ENCODE results near the gene RUNDC1. TPM values are rescaled to one million over a fixed set of nuclear protein-coding genes. Genes with fewer than 3 reads are reported as not detected.
A peak's percentile ranks its signal among the peaks of the same experiment; 100 is the strongest.

Gene RUNDC1
- total and polyA plus RNA-seq, 9 donors: 6.1 to 19.4 (median 12.1) TPM

DNA sequence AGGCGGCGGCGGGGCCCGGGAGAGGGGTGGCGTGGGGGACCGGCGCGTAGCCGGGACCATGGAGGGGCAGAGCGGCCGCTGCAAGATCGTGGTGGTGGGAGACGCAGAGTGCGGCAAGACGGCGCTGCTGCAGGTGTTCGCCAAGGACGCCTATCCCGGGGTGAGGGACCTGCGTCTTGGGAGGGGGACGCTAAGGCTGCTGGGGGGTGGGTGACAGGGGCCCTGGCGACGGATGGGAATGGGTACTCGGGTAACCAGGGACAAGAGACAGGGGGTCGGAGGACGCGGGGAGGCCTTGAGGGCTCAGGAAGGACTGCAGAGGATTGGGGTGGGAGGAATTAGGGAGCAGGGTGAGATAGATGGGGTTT is 44.9 kb downstream of the RUNDC1 start:
- H3K27ac ChIP-seq: peak overlapping the region; percentile 34 to 42
- no peak for DNase-seq
- WGBS, 3 donors: 3 to 10% (median 6%) methylated on average over 20 to 27 of the region's 27 CpGs
- H3K4me1 ChIP-seq (ENCODE audit: insufficient read depth): peaks cover 3% of the 10 kb centered on the region
- TF ChIP-seq, protein P1, sequence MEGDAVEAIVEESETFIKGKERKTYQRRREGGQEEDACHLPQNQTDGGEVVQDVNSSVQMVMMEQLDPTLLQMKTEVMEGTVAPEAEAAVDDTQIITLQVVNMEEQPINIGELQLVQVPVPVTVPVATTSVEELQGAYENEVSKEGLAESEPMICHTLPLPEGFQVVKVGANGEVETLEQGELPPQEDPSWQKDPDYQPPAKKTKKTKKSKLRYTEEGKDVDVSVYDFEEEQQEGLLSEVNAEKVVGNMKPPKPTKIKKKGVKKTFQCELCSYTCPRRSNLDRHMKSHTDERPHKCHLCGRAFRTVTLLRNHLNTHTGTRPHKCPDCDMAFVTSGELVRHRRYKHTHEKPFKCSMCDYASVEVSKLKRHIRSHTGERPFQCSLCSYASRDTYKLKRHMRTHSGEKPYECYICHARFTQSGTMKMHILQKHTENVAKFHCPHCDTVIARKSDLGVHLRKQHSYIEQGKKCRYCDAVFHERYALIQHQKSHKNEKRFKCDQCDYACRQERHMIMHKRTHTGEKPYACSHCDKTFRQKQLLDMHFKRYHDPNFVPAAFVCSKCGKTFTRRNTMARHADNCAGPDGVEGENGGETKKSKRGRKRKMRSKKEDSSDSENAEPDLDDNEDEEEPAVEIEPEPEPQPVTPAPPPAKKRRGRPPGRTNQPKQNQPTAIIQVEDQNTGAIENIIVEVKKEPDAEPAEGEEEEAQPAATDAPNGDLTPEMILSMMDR (IDR thresholded peaks at IDR 0.05): no peak
- TF ChIP-seq EP300 (IDR thresholded peaks at IDR 0.05): no peak
- no peak for TF ChIP-seq POLR2A (IDR thresholded peaks at IDR 0.05)
- no peaks in the 10 kb centered on the region for H3K27me3 ChIP-seq
- intact Hi-C loops (cut with DNase I): loop anchor here in 2 of 4 donors (5.0 to 10.0 kb wide), 3 partner anchors 102 to 290 kb away; partner anchors contain the start of genes BRCA1 (in 1 of the 2) and TMEM106A (in 1 of the 2)
- H3K4me3 ChIP-seq: peak overlapping the region; percentile 56
- H3K9me3 ChIP-seq: no peaks in the 10 kb centered on the region
- H3K36me3 ChIP-seq: no peaks in the 10 kb centered on the region

DNA sequence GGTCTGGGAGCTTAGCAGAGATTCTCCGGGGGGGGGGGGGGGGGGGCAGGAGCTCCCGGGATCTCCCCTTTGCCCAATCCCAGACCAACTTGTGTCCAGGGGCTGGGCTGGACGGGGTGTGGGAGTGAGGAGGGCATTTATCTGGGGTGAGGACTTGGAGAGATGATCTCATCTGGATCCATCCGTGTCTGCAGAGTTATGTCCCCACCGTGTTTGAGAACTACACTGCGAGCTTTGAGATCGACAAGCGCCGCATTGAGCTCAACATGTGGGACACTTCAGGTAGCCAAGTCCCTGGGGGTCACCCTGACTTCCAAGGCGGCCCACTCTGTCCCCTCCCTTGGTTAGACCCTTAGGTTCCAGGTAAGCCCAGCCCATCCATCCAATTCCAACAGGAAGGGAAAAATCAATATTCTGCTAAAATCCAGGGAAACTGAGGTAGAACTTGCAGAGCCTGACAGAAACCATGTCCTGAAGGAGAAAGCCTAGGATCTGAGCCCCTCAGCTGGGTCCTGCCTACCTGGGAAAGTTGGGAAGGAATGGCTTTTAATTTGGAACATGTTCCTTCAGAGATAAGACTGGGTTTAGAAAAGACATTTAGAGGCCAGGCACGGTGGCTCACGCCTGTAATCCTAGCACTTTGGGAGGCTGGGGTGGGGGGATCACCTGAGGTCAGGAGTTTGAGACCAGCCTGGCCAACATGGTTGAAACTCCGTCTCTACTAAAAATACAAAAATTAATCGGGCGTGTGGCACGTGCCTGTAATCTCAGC is 45.6 kb downstream of the RUNDC1 start:
- no peaks in the 10 kb centered on the region for H3K9me3 ChIP-seq
- H3K4me3 ChIP-seq: peak overlapping the region; percentile 56
- no peaks in the 10 kb centered on the region for H3K27me3 ChIP-seq
- TF ChIP-seq, protein P1 (IDR thresholded peaks at IDR 0.05): no peak
- TF ChIP-seq EP300 (IDR thresholded peaks at IDR 0.05) (no peak), POLR2A (IDR thresholded peaks at IDR 0.05) (no peak)
- intact Hi-C loops (cut with DNase I): loop anchor here in 2 of 4 donors (5.0 to 10.0 kb wide), 3 partner anchors 101 to 289 kb away; partner anchors contain the start of genes BRCA1 (in 1 of the 2) and TMEM106A (in 1 of the 2)
- H3K4me1 ChIP-seq (ENCODE audit: insufficient read depth): no peaks in the 10 kb centered on the region
- H3K36me3 ChIP-seq: no peaks in the 10 kb centered on the region
- 59 to 63% (median 61%) methylated on average over 16 of the region's 16 CpGs for WGBS, 3 donors
- peak in 1 of 5 donors; percentile 37 for DNase-seq
- peak overlapping the region; percentile 34 to 42 for H3K27ac ChIP-seq

DNA sequence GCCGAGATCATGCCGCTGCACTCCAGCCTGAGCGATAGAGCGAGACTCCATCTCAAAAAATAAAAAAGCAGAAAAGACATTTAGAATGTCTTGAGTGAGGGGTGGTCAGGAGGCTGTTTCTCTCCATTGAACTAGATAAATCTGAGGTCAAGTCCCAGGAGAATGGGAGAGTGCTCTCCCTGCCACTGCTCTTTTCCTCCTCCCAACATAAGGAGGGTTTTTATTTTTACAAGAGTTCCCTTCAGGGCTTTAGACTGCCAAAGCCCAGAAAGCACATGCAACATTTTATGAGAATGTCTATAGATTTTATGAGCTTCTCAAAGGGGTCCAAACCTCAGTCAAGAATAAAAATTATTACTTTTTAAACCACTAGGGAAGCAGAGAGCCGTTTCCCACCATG is 46.2 kb downstream of the RUNDC1 start:
- no peak overlapping the region for H3K27ac ChIP-seq
- no peaks in the 10 kb centered on the region for H3K36me3 ChIP-seq
- TF ChIP-seq POLR2A (IDR thresholded peaks at IDR 0.05): no peak
- TF ChIP-seq, protein P1 (IDR thresholded peaks at IDR 0.05): no peak
- TF ChIP-seq EP300 (IDR thresholded peaks at IDR 0.05): no peak
- intact Hi-C loops (cut with DNase I): loop anchor here in 2 of 4 donors (5.0 to 10.0 kb wide), 3 partner anchors 101 to 288 kb away; partner anchors contain the start of genes BRCA1 (in 1 of the 2) and TMEM106A (in 1 of the 2)
- no peaks in the 10 kb centered on the region for H3K4me1 ChIP-seq (ENCODE audit: insufficient read depth)
- H3K4me3 ChIP-seq: no peak overlapping the region
- WGBS, 3 donors: 67 to 74% (median 71%) methylated on average over 5 of the region's 5 CpGs
- no peaks in the 10 kb centered on the region for H3K9me3 ChIP-seq
- H3K27me3 ChIP-seq: no peaks in the 10 kb centered on the region
- no peak for DNase-seq

DNA sequence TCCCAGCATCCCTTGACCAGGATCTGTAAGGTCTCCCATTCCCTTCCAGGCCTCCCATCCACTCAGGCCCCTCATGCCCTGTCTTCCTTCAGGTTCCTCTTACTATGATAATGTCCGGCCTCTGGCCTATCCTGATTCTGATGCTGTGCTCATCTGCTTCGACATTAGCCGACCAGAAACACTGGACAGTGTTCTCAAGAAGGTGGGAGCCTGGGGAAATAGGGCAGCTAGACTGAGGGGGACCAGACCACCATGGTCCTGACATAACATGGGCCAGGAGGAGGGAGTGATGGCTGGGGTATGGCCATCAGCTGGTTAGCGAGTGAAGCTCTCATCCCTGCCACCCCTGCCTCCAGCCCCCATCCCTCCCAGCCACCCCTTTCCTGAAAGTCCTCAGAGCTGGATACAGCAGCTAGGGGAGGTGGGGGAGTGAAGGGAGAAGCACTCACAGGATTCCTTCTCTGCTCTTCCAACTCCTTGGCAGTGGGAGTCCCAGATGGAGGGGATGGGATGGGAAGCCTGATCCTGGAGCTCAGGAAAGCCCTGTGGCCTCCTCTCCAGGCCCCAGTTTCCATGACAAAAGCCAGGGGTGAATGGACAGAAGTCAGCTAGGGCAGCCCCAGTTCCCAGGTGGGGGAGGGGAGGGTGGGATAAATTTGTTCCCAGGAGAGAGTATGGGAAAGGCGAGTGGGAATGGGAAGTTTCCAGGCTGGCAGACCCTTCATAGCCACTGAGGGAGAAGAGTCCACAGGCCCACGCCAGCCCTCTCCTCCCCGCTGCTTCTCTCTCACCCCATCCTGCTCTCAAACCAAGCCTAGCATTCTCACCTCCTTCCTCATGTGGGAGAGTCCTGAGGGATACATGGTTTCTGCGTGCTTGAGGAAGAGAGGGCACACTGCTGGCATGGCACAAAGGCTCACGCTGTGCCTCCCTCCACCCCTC is 47.0 kb downstream of the RUNDC1 start:
- H3K9me3 ChIP-seq: no peaks in the 10 kb centered on the region
- WGBS, 3 donors: 74 to 82% (median 75%) methylated on average over 9 of the region's 9 CpGs
- H3K4me3 ChIP-seq: no peak overlapping the region
- no peak overlapping the region for H3K27ac ChIP-seq
- no peaks in the 10 kb centered on the region for H3K36me3 ChIP-seq
- no peaks in the 10 kb centered on the region for H3K27me3 ChIP-seq
- DNase-seq: no peak
- intact Hi-C loops (cut with DNase I): loop anchor here in 2 of 4 donors (5.0 to 10.0 kb wide), 3 partner anchors 100 to 287 kb away; partner anchors contain the start of genes BRCA1 (in 1 of the 2) and TMEM106A (in 1 of the 2)
- TF ChIP-seq, protein P1 (IDR thresholded peaks at IDR 0.05): no peak
- TF ChIP-seq EP300 (IDR thresholded peaks at IDR 0.05): no peak
- no peak for TF ChIP-seq POLR2A (IDR thresholded peaks at IDR 0.05)
- no peaks in the 10 kb centered on the region for H3K4me1 ChIP-seq (ENCODE audit: insufficient read depth)
